Loucy (cell line): ENCODE results near the gene IRGC.

Experiments used
- H2AFZ ChIP-seq: fragments of 200-600 bp; sonication (generic); 2 replicates; pipeline ENCODE4 v1.6.0; 2016; ENCODE audit warnings: antibody characterized with exemption, mild to moderate bottlenecking, low read length, moderate library complexity
- H3F3A ChIP-seq: fragments of 200-600 bp; 2 replicates; pipeline ENCODE4 v1.6.0; 2016; ENCODE audit warnings: antibody characterized with exemption, low read depth, mild to moderate bottlenecking
- H3K27me3 ChIP-seq: fragments of 200-600 bp; sonication (generic); 2 replicates; pipeline ENCODE4 v1.6.1; 2014; ENCODE audit warnings: low read length, mild to moderate bottlenecking; ENCODE audit not compliant: insufficient read depth, poor library complexity, severe bottlenecking
- H3K36me3 ChIP-seq: fragments of 200-600 bp; sonication (generic); 2 replicates; pipeline ENCODE4 v1.6.1; 2016; ENCODE audit warnings: low read length; ENCODE audit not compliant: insufficient read depth
- H3K4me1 ChIP-seq: fragments of 200-600 bp; sonication (generic); 2 replicates; pipeline ENCODE4 v1.5.1; 2014; ENCODE audit warnings: low read length, mild to moderate bottlenecking; ENCODE audit not compliant: insufficient read depth, poor library complexity, severe bottlenecking
- H3K4me2 ChIP-seq: fragments of 200-600 bp; sonication (generic); 2 replicates; pipeline ENCODE4 v1.6.0; 2014; ENCODE audit warnings: antibody characterized with exemption, low read length, low read depth, mild to moderate bottlenecking; ENCODE audit not compliant: poor library complexity, severe bottlenecking
- H3K4me3 ChIP-seq: fragments of 200-600 bp; sonication (generic); 2 replicates; pipeline ENCODE4 v1.5.1; 2014; ENCODE audit warnings: low read length, mild to moderate bottlenecking, mixed read lengths; ENCODE audit not compliant: poor library complexity, severe bottlenecking
- H3K79me2 ChIP-seq: fragments of 200-600 bp; sonication (generic); 2 replicates; pipeline ENCODE4 v1.6.1; 2014; ENCODE audit warnings: low read length; ENCODE audit not compliant: insufficient read depth
- H3K9ac ChIP-seq: fragments of 200-600 bp; sonication (generic); 2 replicates; pipeline ENCODE4 v1.6.0; 2014; ENCODE audit warnings: mild to moderate bottlenecking, low read depth, low read length, moderate library complexity; ENCODE audit not compliant: poor library complexity, severe bottlenecking
- H3K9me2 ChIP-seq: fragments of 200-600 bp; sonication (generic); replicated peaks from 2 replicates; pipeline ENCODE4 v1.6.1; 2016; ENCODE audit warnings: low read depth, low read length, mixed read lengths
- H3K9me3 ChIP-seq: fragments of 200-600 bp; sonication (generic); 2 replicates; pipeline ENCODE4 v1.6.1; 2014; ENCODE audit warnings: mild to moderate bottlenecking, antibody characterized with exemption, low read length, low read depth; ENCODE audit not compliant: insufficient read depth
- H4K20me1 ChIP-seq: fragments of 200-600 bp; sonication (generic); 2 replicates; pipeline ENCODE4 v1.6.0; 2014; ENCODE audit warnings: antibody characterized with exemption, low read length, mild to moderate bottlenecking; ENCODE audit not compliant: insufficient read depth, poor library complexity, severe bottlenecking
- EZH2phosphoT487 ChIP-seq: fragments of 200-600 bp; IDR thresholded peaks from 2 replicates; pipeline ENCODE4 v1.6.1; 2018; ENCODE audit warnings: antibody characterized with exemption, mild to moderate bottlenecking, moderate library complexity, borderline replicate concordance
- TF ChIP-seq, protein P1 (sequence below): fragments of 200-600 bp; sonication (generic); conservative IDR thresholded peaks from 2 replicates; pipeline ENCODE4 v1.5.1; 2014; ENCODE audit warnings: mild to moderate bottlenecking, antibody characterized with exemption, low read length

Gene IRGC

GRCh38 chr19:43766755-43767043, 50.8 kb downstream of the IRGC start:
- Histone ChIP-seq H3F3A (no peaks in the 10 kb centered on the region), H3K4me1 (no peaks in the 10 kb centered on the region), H3K27me3 (no peaks in the 10 kb centered on the region), H4K20me1 (no peaks in the 10 kb centered on the region), H2AFZ (no peak overlapping the region), H3K9me2 (no peaks in the 10 kb centered on the region), H3K9me3 (no peaks in the 10 kb centered on the region), H3K4me2 (no peak overlapping the region), H3K79me2 (no peaks in the 10 kb centered on the region), H3K36me3 (peaks cover 11% of the 10 kb centered on the region; the same call in 1 of the 2 replicates), H3K4me3 (no peak overlapping the region), H3K9ac (no peak overlapping the region)
- TF ChIP-seq, protein P1, sequence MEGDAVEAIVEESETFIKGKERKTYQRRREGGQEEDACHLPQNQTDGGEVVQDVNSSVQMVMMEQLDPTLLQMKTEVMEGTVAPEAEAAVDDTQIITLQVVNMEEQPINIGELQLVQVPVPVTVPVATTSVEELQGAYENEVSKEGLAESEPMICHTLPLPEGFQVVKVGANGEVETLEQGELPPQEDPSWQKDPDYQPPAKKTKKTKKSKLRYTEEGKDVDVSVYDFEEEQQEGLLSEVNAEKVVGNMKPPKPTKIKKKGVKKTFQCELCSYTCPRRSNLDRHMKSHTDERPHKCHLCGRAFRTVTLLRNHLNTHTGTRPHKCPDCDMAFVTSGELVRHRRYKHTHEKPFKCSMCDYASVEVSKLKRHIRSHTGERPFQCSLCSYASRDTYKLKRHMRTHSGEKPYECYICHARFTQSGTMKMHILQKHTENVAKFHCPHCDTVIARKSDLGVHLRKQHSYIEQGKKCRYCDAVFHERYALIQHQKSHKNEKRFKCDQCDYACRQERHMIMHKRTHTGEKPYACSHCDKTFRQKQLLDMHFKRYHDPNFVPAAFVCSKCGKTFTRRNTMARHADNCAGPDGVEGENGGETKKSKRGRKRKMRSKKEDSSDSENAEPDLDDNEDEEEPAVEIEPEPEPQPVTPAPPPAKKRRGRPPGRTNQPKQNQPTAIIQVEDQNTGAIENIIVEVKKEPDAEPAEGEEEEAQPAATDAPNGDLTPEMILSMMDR: peak; percentile 31; the same call in 1 of the 2 replicates
- TF ChIP-seq EZH2phosphoT487: no peak

DNA sequence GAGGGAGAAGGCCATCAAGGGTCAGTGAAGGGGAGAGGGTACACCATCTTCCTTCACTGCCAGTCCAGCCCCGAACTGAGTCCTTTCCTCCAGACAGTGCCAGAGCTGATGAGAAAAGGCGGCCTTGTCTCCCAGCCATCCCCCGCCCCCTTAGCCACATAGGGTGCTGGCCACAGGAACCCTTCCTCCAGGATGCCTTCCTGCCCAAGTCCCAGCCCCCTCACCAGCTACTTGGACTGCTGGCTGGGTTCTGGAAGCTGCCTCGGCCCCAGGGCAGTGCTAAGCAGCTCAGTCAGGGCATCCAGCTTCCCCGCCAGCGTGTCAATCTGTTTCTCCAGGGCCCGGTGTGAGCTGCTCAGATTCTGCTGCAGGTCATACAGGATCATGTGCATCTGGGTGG, 51.4 kb downstream of the IRGC start:
- Histone ChIP-seq H4K20me1 (no peaks in the 10 kb centered on the region), H3K9me3 (no peaks in the 10 kb centered on the region), H3K4me3 (no peak overlapping the region), H3K4me1 (no peaks in the 10 kb centered on the region), H3F3A (no peaks in the 10 kb centered on the region), H3K27me3 (no peaks in the 10 kb centered on the region), H2AFZ (no peak overlapping the region), H3K9me2 (no peaks in the 10 kb centered on the region), H3K79me2 (no peaks in the 10 kb centered on the region), H3K36me3 (peaks cover 11% of the 10 kb centered on the region; the same call in 1 of the 2 replicates), H3K9ac (no peak overlapping the region), H3K4me2 (no peak overlapping the region)
- TF ChIP-seq, protein P1: no peak
- TF ChIP-seq EZH2phosphoT487: no peak

- no peak overlapping the region for H2AFZ ChIP-seq
- H4K20me1 ChIP-seq: no peaks in the 10 kb centered on the region
- no peaks in the 10 kb centered on the region for H3K4me1 ChIP-seq
- H3K9me2 ChIP-seq: no peaks in the 10 kb centered on the region
- no peaks in the 10 kb centered on the region for H3K79me2 ChIP-seq
- H3K4me3 ChIP-seq: no peak overlapping the region
- H3K9ac ChIP-seq: no peak overlapping the region
- H3K9me3 ChIP-seq: no peaks in the 10 kb centered on the region
- H3F3A ChIP-seq: no peaks in the 10 kb centered on the region
- H3K36me3 ChIP-seq: peaks cover 11% of the 10 kb centered on the region; the same call in 1 of the 2 replicates
- TF ChIP-seq, protein P1: no peak
- no peak for TF ChIP-seq EZH2phosphoT487
- no peak overlapping the region for H3K4me2 ChIP-seq
- no peaks in the 10 kb centered on the region for H3K27me3 ChIP-seq
Measured at GRCh38 chr19:43767818-43768217, 51.9 kb downstream of the IRGC start.
